HL-60/S4 (cell line): Measurements from ENCODE around the gene GDF9.

Source experiments
- in situ Hi-C: fragments of 300-500 bp; cut with MboI; formaldehyde crosslinking; loops from 2 replicates; pipeline ENCODE4 v1.14.3; 2022; ENCODE audit warnings: low sequenced_read_pairs

Gene GDF9

GRCh38 chr5:132839426-132840301 lies 26.6 kb downstream of the GDF9 start:
- in situ Hi-C loops: no loop called here

- in situ Hi-C loops: no loop called here
Observed at GRCh38 chr5:132838516-132839282, 27.6 kb downstream of the GDF9 start.

GRCh38 chr5:132837868-132838267 lies 28.4 kb downstream of the GDF9 start:
- in situ Hi-C loops: no loop called here

DNA sequence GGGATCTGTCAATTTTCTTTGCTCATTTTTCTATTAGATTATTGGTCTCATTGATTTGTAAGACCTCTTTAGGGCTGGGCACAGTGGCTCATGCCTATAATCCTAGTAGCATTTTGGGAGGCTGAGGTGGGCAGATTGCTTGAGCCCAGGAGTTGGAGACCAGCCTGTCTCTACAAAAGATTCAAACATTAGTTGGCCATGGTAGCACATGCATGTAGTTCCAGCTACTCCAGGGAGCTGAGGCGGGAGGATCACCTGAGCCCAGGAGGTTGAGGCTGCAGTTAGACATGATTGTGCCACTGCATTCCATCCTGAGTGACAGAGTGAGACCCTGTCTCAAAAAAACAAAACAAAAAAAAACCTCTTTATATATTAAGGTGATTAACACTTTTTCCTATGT lies 29.4 kb downstream of the GDF9 start:
- in situ Hi-C loops: no loop called here

DNA sequence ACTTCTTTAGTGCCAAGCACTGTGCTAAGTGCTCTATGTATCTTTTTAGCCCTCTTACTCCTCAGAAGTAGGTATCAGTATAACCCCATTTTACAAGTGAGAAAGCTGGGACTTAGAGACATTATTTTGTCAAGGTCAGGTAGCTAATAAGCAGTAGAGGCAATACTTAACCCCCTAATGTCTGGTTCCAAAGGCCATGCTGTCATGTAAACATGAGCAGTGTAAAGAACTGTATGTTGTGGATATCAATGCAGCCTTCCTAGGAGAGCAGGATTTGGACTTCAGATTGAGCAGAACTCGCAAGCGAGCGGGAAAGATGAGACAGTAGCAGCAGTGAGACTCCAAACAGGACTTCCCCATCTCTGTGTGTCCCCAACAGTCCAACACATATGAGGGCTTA lies 32.2 kb downstream of the GDF9 start:
- in situ Hi-C loops: no loop called here

GRCh38 chr5:132832612-132833011 lies 33.7 kb downstream of the GDF9 start:
- in situ Hi-C loops: no loop called here

DNA sequence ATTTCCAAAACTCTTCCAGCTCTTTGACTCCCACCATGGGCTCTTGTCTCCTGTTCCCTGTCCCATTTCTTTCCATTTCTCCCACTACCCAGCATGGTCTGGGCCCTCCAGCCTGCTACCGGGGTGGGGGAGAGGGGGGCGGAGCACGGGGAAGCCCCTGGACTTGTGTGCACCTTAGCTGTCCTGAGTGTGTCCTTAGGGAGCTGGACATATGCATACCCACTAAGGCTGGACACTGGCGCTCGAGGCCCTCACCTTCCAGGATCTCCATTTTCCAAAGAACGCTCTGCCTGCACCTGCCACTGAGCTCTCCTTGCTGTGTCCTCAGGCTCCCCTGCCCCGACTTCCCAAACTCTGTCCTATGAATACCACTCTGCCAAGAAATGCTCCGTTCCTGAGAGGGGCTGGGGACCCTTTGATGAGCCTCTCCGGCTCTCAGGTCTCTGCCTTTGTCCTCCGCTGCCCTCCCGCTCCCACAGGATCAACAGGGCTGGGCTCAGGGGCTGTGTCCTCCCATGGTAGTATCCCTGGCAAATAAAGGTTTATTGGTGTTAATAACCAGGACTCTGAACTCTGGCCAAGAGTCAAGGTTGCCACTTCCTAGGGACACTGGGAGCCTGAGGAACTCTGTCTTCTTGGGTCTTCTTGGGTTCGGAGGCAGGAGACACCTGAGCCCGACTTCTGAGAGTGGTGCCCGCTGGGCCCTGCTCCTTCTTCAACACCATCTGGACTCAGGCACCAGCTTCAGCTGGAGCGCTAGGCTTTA lies 35.0 kb downstream of the GDF9 start:
- in situ Hi-C loops: no loop called here

- in situ Hi-C loops: no loop called here
Observed at GRCh38 chr5:132830436-132831094, 35.7 kb downstream of the GDF9 start, which contains the start of gene SHROOM1. Gene SHROOM1, minus strand, starts transcription at chr5:132830647. Its CDS starts 4,507 bp downstream, at chr5:132826140.

- in situ Hi-C loops: no loop called here
Observed at GRCh38 chr5:132829742-132830435, 36.4 kb downstream of the GDF9 start.

GRCh38 chr5:132828846-132829494 lies 37.3 kb downstream of the GDF9 start:
- in situ Hi-C loops: no loop called here

GRCh38 chr5:132827943-132828673 lies 38.2 kb downstream of the GDF9 start:
- in situ Hi-C loops: no loop called here

DNA sequence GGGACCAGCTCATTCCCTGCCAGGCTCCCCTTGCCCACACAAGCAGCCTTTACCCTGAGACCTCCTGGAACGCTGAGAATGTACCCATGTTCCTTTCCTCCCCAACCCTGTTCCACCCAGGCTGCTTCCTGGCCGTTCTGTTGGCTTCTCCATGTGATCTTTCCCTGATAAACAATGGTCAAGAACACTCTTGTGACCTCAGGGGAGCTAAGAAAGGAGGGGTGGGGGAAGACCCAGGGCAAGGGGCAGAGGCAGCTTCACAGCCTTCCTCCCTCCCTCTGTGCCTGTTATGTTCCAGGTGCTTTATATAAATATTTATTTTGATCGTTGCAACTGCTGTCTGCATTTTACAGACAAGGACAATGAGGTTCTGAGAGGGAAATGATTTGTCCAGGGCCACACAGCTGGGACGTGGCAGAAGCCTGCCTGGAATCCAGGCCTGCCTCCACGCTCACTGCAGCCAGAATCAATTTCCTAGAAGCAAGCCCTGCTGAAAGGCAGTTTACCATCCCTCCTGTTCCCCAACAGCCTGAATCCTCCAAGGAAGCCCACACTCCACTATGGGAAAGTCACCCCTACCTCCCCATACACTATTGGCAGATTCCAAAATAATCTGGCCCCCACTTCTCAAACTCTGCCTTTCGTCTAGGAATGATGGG lies 39.7 kb downstream of the GDF9 start:
- in situ Hi-C loops: no loop called here

- in situ Hi-C loops: no loop called here
Observed at GRCh38 chr5:132825834-132826391, 40.4 kb downstream of the GDF9 start.

DNA sequence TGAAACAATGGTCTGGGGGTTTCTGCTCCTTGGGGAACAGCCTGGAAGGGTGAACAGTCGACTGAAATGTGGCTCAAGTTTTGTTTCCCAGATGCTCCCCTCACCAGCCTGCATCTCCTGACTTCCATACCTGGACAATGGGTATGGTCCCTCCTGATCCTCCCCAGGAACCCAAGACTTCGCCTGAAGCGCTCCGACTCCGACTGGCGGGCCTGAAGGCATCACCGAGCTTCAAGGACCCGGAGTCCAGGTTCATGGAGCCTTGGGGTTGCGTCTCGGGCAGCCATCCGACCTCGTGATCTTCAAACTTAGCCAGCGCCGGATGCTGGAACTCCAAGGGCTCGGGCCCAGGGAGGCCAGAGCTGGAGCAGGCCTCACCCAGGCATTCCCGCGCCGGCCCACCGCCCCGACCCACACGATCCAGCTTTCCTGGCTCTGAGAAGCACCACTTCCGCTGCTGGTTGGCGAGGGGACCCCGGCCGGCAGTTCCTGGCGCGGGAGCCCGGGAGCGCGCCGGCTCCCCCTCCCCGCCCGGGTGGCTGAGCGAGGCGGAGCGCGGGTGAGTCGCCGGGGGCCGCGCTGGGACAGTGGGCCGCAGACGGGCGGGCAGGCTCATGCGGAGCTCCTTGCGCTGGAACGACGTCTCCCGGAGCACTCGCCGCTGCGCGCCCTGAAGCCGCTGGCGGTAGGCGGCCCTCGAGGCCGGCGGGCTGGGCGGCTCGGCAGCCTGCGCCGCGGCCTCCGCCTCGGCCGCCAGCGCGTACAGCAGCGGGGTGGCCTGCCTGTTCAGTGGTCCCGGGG lies 41.0 kb downstream of the GDF9 start:
- in situ Hi-C loops: no loop called here

DNA sequence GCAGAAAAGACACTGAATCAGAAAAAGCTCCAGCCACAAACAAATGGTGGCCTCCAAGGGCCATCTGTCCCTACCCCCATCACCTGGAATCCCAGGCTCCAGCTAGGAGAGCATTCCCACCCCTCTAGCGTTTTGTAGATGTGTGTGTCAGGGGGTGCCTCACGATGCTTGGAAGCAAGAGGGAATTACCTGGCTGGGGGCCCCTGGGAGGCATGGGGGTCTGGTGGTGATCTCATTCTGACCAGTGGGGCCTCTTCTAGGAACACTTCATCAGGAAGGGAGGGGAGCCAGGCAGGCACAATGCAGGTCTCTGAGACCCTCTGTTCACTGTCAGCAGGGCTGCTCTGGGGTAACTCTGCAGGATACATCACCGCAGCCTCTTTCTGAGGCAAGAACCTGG lies 41.8 kb downstream of the GDF9 start:
- in situ Hi-C loops: loop anchor here (25.0 kb wide), 2 partner anchors 287 to 462 kb away; partner anchors contain the start of genes IL5 and SLC22A5

- in situ Hi-C loops: loop anchor here (25.0 kb wide), 2 partner anchors 286 to 461 kb away; partner anchors contain the start of genes IL5 and SLC22A5
Observed at GRCh38 chr5:132823481-132824050, 42.7 kb downstream of the GDF9 start.
